Measurements from ENCODE around the gene GNB1L.

GNB1L gene

DNA sequence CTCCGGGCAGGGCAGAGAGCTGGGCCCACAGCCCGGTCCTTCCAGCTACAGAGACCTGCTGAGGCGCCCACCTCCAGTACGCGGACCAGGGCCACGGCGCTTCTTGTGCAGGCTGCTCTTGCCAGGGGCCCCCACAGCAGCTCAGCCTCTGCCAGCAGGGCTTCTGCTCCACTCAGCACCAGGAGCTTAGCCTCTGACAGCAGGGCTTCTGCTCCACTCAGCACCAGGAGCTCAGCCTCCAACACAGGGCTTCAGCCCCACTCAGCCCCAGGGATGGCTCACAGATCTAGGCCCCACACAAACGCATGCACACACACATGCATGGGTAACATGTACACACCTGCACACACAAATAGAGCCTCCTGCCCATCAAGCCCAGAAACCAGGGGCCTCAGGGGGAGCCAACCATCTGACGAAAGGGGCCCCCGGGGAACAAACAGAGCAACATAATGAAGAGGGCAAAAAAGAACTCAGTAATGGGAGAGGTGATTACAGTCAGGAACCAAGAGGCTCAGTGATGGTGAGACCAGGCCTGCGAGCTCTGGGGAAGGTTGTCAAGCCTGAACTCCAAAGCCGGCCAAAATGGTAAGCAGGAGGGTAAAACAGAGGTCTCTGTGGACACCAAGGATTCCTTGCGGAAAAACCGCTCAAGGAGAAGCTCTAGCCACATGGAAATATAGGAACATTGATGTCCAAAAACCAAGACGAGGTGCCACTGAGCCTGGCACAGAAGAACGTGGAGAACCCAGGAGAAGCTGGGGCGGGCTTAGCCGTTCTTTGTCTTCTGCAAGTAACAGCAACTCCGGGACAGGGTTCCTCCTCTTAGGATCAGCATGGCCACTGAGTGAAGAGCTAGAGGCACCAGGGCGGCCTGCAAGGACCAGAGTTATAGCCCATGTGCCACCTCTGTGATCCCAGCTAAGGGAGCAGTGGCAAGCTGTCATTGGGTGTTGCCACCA is 46.5 kb downstream of the GNB1L start:
- no peak for DNase-seq (ENCODE audit: low read depth)

GRCh38 chr22:19807161-19807913 is 47.3 kb downstream of the GNB1L start:
- DNase-seq (ENCODE audit: low read depth): no peak

DNA sequence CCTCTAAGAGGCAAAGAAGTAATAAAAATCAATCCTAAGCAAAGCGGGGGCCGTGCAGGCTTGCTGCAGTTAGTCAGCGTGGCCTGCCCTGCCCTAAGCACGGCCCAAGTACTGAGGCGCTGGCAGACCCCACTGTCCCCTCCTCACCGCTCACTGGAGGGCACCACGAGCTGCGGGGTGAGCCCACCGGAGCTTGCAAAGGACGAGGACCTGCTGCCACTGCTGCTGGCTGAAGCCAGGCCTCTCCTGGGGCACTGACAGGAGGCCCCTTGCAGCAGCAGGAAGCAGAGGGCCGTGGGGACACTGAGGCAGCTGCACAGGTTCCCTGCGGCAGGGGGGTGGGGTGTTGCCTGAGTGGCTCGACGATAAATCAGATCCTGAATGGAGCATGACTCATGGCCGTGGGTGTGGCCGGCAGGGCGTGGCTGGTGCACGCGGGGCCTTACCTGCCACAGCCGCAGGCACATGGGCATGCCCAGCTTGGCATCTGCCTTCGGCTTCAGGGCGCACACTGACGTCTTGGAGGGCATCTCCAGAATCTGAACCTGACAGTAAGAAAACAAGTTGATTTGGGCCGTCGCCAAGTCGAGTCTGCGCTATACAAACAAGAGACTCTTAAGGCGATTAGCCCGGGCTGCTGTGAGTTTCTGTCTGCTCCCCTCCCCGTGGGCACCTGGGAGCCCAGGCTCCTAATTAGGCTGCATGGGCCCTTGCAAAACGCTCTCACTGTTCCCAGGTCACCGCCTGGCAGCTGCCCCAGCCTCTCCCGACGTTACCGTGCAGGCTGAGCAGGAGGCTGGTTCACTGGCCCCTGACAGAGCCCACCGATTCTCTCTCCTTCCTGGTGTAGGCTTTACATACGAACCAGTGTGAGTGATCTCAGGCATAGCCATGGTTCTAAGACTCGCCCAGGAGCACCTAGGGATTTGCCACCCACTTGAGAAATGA is 48.2 kb downstream of the GNB1L start:
- DNase-seq (ENCODE audit: low read depth): no peak

- no peak for DNase-seq (ENCODE audit: low read depth)
Measured at GRCh38 chr22:19805821-19806212, 48.9 kb downstream of the GNB1L start.

- no peak for DNase-seq (ENCODE audit: low read depth)
Measured at GRCh38 chr22:19803736-19804267, 50.9 kb downstream of the GNB1L start.

GRCh38 chr22:19802894-19803735 is 51.6 kb downstream of the GNB1L start:
- DNase-seq (ENCODE audit: low read depth): no peak

GRCh38 chr22:19802001-19802893 is 52.4 kb downstream of the GNB1L start:
- no peak for DNase-seq (ENCODE audit: low read depth)

GRCh38 chr22:19801340-19802000 is 53.2 kb downstream of the GNB1L start:
- DNase-seq (ENCODE audit: low read depth): no peak

GRCh38 chr22:19800761-19801244 is 53.9 kb downstream of the GNB1L start:
- DNase-seq (ENCODE audit: low read depth): no peak

- DNase-seq (ENCODE audit: low read depth): no peak
Measured at GRCh38 chr22:19800306-19800705, 54.4 kb downstream of the GNB1L start.

DNA sequence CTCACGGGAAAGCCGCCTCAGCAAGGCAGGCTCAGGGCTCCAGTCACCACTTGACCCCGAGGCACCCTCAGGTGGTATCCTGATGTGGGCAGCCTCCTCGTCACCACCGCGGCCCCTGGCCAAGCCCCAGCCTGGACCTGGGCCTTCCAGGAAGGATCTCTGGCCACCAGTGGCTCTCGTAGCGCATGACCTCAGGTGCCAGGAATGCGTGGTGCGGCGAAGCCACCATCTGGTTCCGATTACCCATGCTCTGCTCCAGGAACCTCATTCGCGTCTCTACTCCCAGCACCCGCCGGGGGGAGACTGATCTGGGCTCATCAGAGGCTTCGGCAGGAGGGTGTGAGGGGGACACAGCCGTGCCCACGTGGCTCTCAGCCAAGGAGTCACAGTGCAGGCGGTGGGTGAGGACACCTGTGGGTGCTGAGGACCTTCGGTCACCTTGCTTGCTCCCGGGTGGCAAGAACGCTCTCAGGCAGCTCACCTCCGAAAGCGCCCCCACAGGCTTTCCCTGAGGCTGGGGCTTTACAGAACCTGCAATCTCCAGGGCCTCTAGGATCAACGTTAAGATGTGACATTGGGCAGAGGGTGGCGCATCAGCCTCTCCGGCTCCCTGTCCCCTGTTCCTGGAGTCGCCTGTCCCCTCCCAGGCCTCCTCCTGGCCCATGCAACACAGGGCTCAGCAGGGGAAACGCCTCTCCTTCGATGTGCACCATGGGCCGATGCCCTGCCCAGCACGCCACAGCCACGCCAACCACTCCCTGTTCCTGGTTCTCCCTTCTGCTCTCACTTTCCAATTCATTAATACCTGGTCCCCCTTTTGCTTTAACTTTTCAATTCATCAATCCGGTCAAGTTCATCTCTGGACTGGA is 55.1 kb downstream of the GNB1L start:
- no peak for DNase-seq (ENCODE audit: low read depth)

GRCh38 chr22:19798891-19799293 is 55.8 kb downstream of the GNB1L start:
- no peak for DNase-seq (ENCODE audit: low read depth)

- DNase-seq (ENCODE audit: low read depth): no peak
Measured at GRCh38 chr22:19798003-19798665, 56.5 kb downstream of the GNB1L start.

- no peak for DNase-seq (ENCODE audit: low read depth)
Measured at GRCh38 chr22:19797086-19798002, 57.3 kb downstream of the GNB1L start.

GRCh38 chr22:19796160-19796559 is 58.5 kb downstream of the GNB1L start:
- DNase-seq (ENCODE audit: low read depth): no peak

DNA sequence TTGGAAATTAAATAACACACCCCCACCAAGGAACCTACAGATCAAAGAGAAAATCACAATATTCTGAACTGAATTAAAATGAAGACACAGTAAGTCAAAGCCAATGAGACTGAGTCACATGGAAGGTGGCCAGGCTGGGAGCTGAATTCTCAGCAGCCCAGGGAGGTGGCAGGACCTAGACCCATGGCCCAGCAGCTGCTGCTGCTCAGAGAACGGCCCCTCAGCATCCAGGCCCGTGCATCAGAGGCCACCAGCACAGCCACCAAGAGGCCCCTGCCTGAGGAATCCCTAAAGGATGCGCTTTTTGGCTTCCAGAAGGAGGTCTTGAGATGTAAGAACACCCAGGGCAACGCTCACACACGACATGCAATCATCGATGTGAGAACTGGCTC is 59.1 kb downstream of the GNB1L start:
- no peak for DNase-seq (ENCODE audit: low read depth)
